GM19043 (cell line): ENCODE measurements around the gene REXO5.

Experiments
- ATAC-seq: cut with Tn5 transposase; IDR thresholded peaks from one replicate; pipeline ENCODE4 v1.9.1; 2021; ENCODE audit warnings: low read depth; ENCODE audit not compliant: unreplicated experiment

The REXO5 gene

DNA sequence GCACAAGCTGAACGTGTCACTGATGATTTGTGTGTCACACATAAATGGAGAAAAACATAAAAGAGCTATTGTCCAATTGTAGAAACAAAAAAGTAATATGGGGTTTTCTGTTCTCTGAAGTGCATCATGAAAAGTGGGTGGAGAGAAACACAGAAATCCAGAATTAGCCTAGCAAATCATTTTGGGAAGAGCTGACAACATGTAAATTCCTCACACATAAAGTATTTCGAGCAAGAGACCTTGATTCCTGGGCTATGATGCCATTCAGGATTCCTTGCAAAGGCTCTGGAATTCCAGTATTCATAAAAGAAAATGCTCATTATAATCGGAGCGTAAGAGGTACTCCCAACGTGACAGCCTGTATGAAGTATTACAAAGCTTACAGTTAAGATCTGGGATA is 92.7 kb downstream of the REXO5 start:
- no peak for ATAC-seq
